ENCODE results near the gene PIGV. TPM values are rescaled to one million over a fixed set of nuclear protein-coding genes. Genes with fewer than 3 reads are reported as not detected.

PIGV gene
- polyA plus RNA-seq, 1 donor (not counting 4 experiments of a cell fraction or from before 2014, with no cell fraction given), result 14.2 TPM

DNA sequence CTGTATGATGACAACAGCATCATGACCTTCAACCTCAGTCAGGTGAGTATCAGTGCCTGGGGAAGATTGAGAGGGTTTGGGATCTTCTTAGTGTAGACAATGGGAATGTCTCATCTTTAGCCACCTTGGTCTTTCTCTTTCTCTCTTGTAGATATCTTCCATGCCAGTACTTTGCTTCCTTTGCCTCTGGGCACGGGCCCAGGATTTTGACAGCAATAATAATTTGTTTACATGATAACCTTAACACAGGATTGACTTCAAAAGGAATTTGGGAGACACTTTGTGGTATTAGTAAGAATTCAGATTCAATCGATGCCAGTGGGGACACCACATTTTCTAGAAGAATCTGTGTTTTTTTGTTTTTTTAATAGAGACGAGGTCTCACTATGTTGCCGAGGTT, 12.1 kb upstream of the PIGV start:
- Histone ChIP-seq H3K9me1 (ENCODE audit: control insufficient read depth, extremely low read depth, insufficient read depth, low read length) (no peaks in the 10 kb centered on the region), H2AFZ (ENCODE audit: control insufficient read depth, low read length) (no peak overlapping the region), H3K36me3 (ENCODE audit: control insufficient read depth in 2 of 2, extremely low read depth in 1 of 2, insufficient read depth in 2 of 2, low read length in 2 of 2) (peaks cover 50 to 54% of the 10 kb centered on the region in 2 experiments), H3K9ac (ENCODE audit: control insufficient read depth, extremely low read depth, insufficient read depth, low read length) (no peak overlapping the region), H3K4me1 (ENCODE audit: control insufficient read depth, extremely low read depth, insufficient read depth, low read length) (peaks cover 27% of the 10 kb centered on the region), H3K27ac (ENCODE audit: control insufficient read depth, insufficient read depth, low read length) (no peak overlapping the region), H3K4me3 (ENCODE audit: control insufficient read depth in 2 of 3, extremely low read depth in 1 of 3, insufficient read depth in 2 of 3, low read depth in 1 of 3, low read length in 3 of 3) (no peak overlapping the region), H4K20me1 (ENCODE audit: control insufficient read depth, extremely low read depth, insufficient read depth, low read length) (peaks cover 4% of the 10 kb centered on the region), H3K79me2 (ENCODE audit: control insufficient read depth, insufficient read depth, low read length) (peaks cover 4% of the 10 kb centered on the region), H3K9me3 (ENCODE audit: control insufficient read depth, low read depth, low read length) (no peaks in the 10 kb centered on the region), H3K27me3 (ENCODE audit: control insufficient read depth, extremely low read depth, insufficient read depth, low read length) (no peaks in the 10 kb centered on the region), H3K4me2 (ENCODE audit: control insufficient read depth, extremely low read depth, insufficient read depth, low read depth, low read length) (no peak overlapping the region)
- dilution Hi-C loops (cut with MboI; ENCODE audit: extremely low pct_ligation_motif_present, low sequenced_read_pairs), result no loop called here
- TF ChIP-seq EZH2 (IDR thresholded peaks at IDR 0.05; ENCODE audit: low read length) (no peak), CTCF (optimal IDR thresholded peaks at IDR 0.05 in 1 of 3, IDR thresholded peaks at IDR 0.05 in 1 of 3, conservative IDR thresholded peaks at IDR 0.05 in 1 of 3; ENCODE audit: extremely low read depth in 1 of 3, insufficient read depth in 2 of 3, low read length in 3 of 3) (no peak)
- FAIRE-seq, result no peak
- DNase-seq (ENCODE audit: low read depth, low spot score), result no peak

GRCh38 chr1:26779098-26779668, 8.6 kb upstream of the PIGV start:
- no peak overlapping the region for H3K27ac ChIP-seq (ENCODE audit: control insufficient read depth, insufficient read depth, low read length)
- no peak overlapping the region for H2AFZ ChIP-seq (ENCODE audit: control insufficient read depth, low read length)
- TF ChIP-seq CTCF (optimal IDR thresholded peaks at IDR 0.05 in 1 of 3, IDR thresholded peaks at IDR 0.05 in 1 of 3, conservative IDR thresholded peaks at IDR 0.05 in 1 of 3; ENCODE audit: extremely low read depth in 1 of 3, insufficient read depth in 2 of 3, low read length in 3 of 3) (no peak), EZH2 (IDR thresholded peaks at IDR 0.05; ENCODE audit: low read length) (no peak)
- no peak overlapping the region for H3K9ac ChIP-seq (ENCODE audit: control insufficient read depth, extremely low read depth, insufficient read depth, low read length)
- H3K4me1 ChIP-seq (ENCODE audit: control insufficient read depth, extremely low read depth, insufficient read depth, low read length), result no peaks in the 10 kb centered on the region
- H4K20me1 ChIP-seq (ENCODE audit: control insufficient read depth, extremely low read depth, insufficient read depth, low read length), result no peaks in the 10 kb centered on the region
- H3K4me3 ChIP-seq (ENCODE audit: control insufficient read depth in 2 of 3, extremely low read depth in 1 of 3, insufficient read depth in 2 of 3, low read depth in 1 of 3, low read length in 3 of 3), result no peak overlapping the region
- dilution Hi-C loops (cut with MboI; ENCODE audit: extremely low pct_ligation_motif_present, low sequenced_read_pairs), result no loop called here
- no peaks in the 10 kb centered on the region for H3K9me3 ChIP-seq (ENCODE audit: control insufficient read depth, low read depth, low read length)
- DNase-seq (ENCODE audit: low read depth, low spot score), result no peak
- peaks cover 34 to 46% of the 10 kb centered on the region in 2 experiments for H3K36me3 ChIP-seq (ENCODE audit: control insufficient read depth in 2 of 2, extremely low read depth in 1 of 2, insufficient read depth in 2 of 2, low read length in 2 of 2)
- H3K27me3 ChIP-seq (ENCODE audit: control insufficient read depth, extremely low read depth, insufficient read depth, low read length), result no peaks in the 10 kb centered on the region
- FAIRE-seq, result no peak
- H3K9me1 ChIP-seq (ENCODE audit: control insufficient read depth, extremely low read depth, insufficient read depth, low read length), result no peaks in the 10 kb centered on the region
- no peak overlapping the region for H3K4me2 ChIP-seq (ENCODE audit: control insufficient read depth, extremely low read depth, insufficient read depth, low read depth, low read length)
- H3K79me2 ChIP-seq (ENCODE audit: control insufficient read depth, insufficient read depth, low read length), result peaks cover 4% of the 10 kb centered on the region
